WTC11 (cell line): ENCODE data around the gene GRID2. TPM values are rescaled to one million over a fixed set of nuclear protein-coding genes. Genes with fewer than 3 reads are reported as not detected.

Experiments used
- ATAC-seq: fragments of 200-7000 bp; cut with Tn5 transposase; 2 replicates; pipeline ENCODE4 v1.10.0; 2021; ENCODE audit warnings: mild to moderate bottlenecking, moderate library complexity
- CTCF ChIA-PET: fragments of 300-600 bp; sonication (Branson Sonifier 250); formaldehyde crosslinking; loops from one replicate; lab custom pipeline; 2021; ENCODE audit warnings: antibody characterized with exemption; lab: Charles Lee
- POLR2A ChIA-PET: fragments of 350-600 bp; sonication (Branson Sonifier 250); formaldehyde crosslinking; loops from one replicate; lab custom pipeline; 2021; ENCODE audit warnings: antibody characterized with exemption; lab: Charles Lee
- DNase-seq: peaks from one replicate; pipeline ENCODE4 v3.0.0; 2021; ENCODE audit warnings: low spot score
- H3K27ac Mint-ChIP-seq: 2 replicates; pipeline ENCODE4 v1.8.0; 2021; ENCODE audit warnings: mixed read lengths
- H3K27me3 Mint-ChIP-seq: 2 replicates; pipeline ENCODE4 v1.8.0; 2021; ENCODE audit warnings: low read depth, mild to moderate bottlenecking, moderate library complexity, mixed read lengths
- H3K36me3 Mint-ChIP-seq: 2 replicates; pipeline ENCODE4 v1.8.0; 2021; ENCODE audit warnings: mixed read lengths
- H3K4me1 Mint-ChIP-seq: 2 replicates; pipeline ENCODE4 v1.8.0; 2022; ENCODE audit warnings: mixed read lengths
- H3K4me3 Mint-ChIP-seq: 2 replicates; pipeline ENCODE4 v1.8.0; 2021; ENCODE audit warnings: mild to moderate bottlenecking, moderate library complexity, mixed read lengths
- H3K9me3 Mint-ChIP-seq: 2 replicates; pipeline ENCODE4 v1.8.0; 2021; ENCODE audit warnings: mixed read lengths
- ATF3 ChIP-seq: sonication (generic); formaldehyde crosslinking; conservative IDR thresholded peaks from 2 replicates; pipeline ENCODE4 v1.8.1; 2022; ENCODE audit warnings: mild to moderate bottlenecking, missing genetic modification reagents
- CREB1 ChIP-seq: sonication (generic); formaldehyde crosslinking; IDR thresholded peaks from 2 replicates; pipeline ENCODE4 v1.8.0; 2023; ENCODE audit warnings: mild to moderate bottlenecking, missing genetic modification reagents
- CREM ChIP-seq: sonication (generic); formaldehyde crosslinking; IDR thresholded peaks from 2 replicates; pipeline ENCODE4 v1.8.1; 2022; ENCODE audit warnings: mild to moderate bottlenecking, missing genetic modification reagents, moderate library complexity
- ETV6 ChIP-seq: sonication (generic); formaldehyde crosslinking; IDR thresholded peaks from 2 replicates; pipeline ENCODE4 v1.8.1; 2022; ENCODE audit warnings: mild to moderate bottlenecking, missing genetic modification reagents
- FOXJ3 ChIP-seq: sonication (generic); formaldehyde crosslinking; IDR thresholded peaks from 2 replicates; pipeline ENCODE4 v1.9.0; 2021; ENCODE audit warnings: missing genetic modification reagents, mild to moderate bottlenecking, borderline replicate concordance
- IRF1 ChIP-seq: sonication (generic); formaldehyde crosslinking; IDR thresholded peaks from 2 replicates; pipeline ENCODE4 v1.8.0; 2023; ENCODE audit warnings: missing genetic modification reagents
- MXD4 ChIP-seq: fragments of 250-450 bp; sonication (Bioruptor Pico); IDR thresholded peaks from 2 replicates; pipeline ENCODE4 v1.8.0; 2021; ENCODE audit warnings: mild to moderate bottlenecking, moderate library complexity, borderline replicate concordance
- NFYB ChIP-seq: sonication (generic); formaldehyde crosslinking; conservative IDR thresholded peaks from 2 replicates; pipeline ENCODE4 v1.8.0; 2022; ENCODE audit warnings: low read depth, missing genetic modification reagents
- OVOL2 ChIP-seq: fragments of 250-450 bp; sonication (Bioruptor Pico); IDR thresholded peaks from 2 replicates; pipeline ENCODE4 v1.9.0; 2021; ENCODE audit warnings: mild to moderate bottlenecking, borderline replicate concordance
- RORB ChIP-seq: fragments of 250-450 bp; sonication (Bioruptor Pico); IDR thresholded peaks from 2 replicates; pipeline ENCODE4 v1.9.0; 2021; ENCODE audit warnings: mild to moderate bottlenecking
- TP53 ChIP-seq: sonication (generic); formaldehyde crosslinking; IDR thresholded peaks from 2 replicates; pipeline ENCODE4 v1.8.1; 2023; ENCODE audit warnings: mild to moderate bottlenecking, missing genetic modification reagents
- total RNA-seq: library from RNA; stranded (reverse); gene quantifications from 3 replicates; pipeline ENCODE4 v1.2.3, GENCODE V29; 2021
- TF ChIP-seq, protein P1 (sequence below): fragments of 250-450 bp; sonication (Bioruptor Pico); IDR thresholded peaks from 2 replicates; pipeline ENCODE4 v1.9.0; 2021; ENCODE audit warnings: moderate library complexity, mild to moderate bottlenecking, inconsistent platforms, borderline replicate concordance
- TF ChIP-seq, protein P2 (sequence below): sonication (generic); formaldehyde crosslinking; IDR thresholded peaks from 2 replicates; pipeline ENCODE4 v1.8.0; 2022; ENCODE audit warnings: mild to moderate bottlenecking, missing genetic modification reagents
- TF ChIP-seq, protein P3 (sequence below): sonication (generic); formaldehyde crosslinking; IDR thresholded peaks from 2 replicates; pipeline ENCODE4 v1.8.1; 2023; ENCODE audit warnings: mild to moderate bottlenecking, missing genetic modification reagents, borderline replicate concordance

The GRID2 gene
- total RNA-seq, 1 experiment from 2014 or later = 26.8 TPM

DNA sequence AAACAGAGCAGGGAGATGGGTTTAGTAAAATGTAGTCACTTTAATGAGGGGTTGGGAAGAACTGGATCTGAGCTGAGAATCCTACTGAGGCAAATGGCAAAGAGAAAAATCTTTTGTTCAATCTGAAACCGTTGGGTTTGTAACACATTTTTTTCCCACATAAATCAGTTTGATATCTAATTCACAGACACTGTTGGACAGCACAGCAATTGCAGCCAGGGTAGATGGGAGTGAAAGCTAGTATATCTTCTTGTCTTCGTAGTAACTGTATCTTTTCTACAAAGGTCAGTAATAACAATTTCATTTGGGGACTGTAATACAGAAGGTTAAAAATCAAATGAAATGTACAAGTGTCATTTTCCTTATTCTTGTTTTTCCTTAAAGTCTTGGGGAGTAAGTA lies 875.3 kb downstream of the GRID2 start:
- no peak for DNase-seq
- no peak for ATAC-seq
- CTCF ChIA-PET = no interaction called here
- no peak for TF ChIP-seq TP53
- TF ChIP-seq, all 79 proteins: peak for 0
- Mint-ChIP-seq H3K36me3 (no peaks in the 10 kb centered on the region), H3K4me3 (no peak overlapping the region), H3K27me3 (no peaks in the 10 kb centered on the region), H3K4me1 (peaks cover 3% of the 10 kb centered on the region), H3K9me3 (no peaks in the 10 kb centered on the region), H3K27ac (no peak overlapping the region)
- POLR2A ChIA-PET = no interaction called here

DNA sequence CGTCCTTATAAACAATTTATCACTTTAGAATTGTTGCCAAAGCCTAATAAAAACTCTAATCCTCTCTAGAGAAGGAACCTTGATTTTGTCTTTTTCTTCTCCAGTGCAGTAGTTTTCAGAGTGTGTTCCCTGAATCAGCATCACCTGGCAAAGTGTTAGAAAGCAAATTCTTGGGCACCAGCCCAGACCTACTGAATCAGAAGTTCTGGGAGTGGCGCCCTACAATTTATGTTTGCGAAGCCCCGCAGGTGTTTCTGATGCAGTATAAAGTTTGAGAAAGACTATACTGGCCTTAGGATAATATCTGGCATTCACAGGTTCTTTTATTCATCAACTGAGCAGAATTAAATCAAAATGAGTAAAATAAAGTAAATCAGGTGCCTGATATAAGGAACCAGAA lies 879.0 kb downstream of the GRID2 start:
- no peaks in the 10 kb centered on the region for H3K27me3 Mint-ChIP-seq

DNA sequence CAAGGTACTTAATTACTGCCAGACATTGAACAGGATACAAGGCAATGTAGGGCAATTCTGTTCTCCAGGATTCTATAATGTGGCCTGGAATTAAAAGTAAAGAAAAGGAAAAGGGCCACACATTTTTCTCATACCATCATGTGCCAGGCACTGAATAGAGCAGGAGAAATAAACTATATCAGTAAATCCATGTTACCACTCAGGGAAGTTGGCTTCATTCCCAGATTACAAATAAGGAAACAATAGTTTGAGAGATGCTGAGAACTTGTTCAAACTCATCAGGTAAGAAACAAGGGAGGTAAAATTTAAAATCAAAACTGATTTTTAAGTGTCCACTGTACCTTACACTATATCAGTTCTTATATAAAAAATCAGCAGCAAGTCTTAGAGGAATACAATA lies 879.8 kb downstream of the GRID2 start:
- Mint-ChIP-seq H3K4me1 (peaks cover 3% of the 10 kb centered on the region), H3K9me3 (no peaks in the 10 kb centered on the region), H3K27me3 (no peaks in the 10 kb centered on the region), H3K4me3 (no peak overlapping the region), H3K27ac (0 out of 2 replicates have a peak overlapping the region, but pooled peaks have one; percentile 8), H3K36me3 (no peaks in the 10 kb centered on the region)
- no peak for ATAC-seq
- TF ChIP-seq RORB (CRISPR knock-in tag) (no peak), MXD4 (CRISPR knock-in tag) (no peak), CREM (CRISPR knock-in tag) (no peak), OVOL2 (CRISPR knock-in tag) (no peak), ETV6 (no peak)
- TF ChIP-seq, protein P1, sequence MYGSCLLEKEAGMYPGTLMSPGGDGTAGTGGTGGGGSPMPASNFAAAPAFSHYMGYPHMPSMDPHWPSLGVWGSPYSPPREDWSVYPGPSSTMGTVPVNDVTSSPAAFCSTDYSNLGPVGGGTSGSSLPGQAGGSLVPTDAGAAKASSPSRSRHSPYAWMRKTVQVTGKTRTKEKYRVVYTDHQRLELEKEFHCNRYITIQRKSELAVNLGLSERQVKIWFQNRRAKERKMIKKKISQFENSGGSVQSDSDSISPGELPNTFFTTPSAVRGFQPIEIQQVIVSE (CRISPR knock-in tag) = no peak
- POLR2A ChIA-PET = no interaction called here
- CTCF ChIA-PET = interaction anchor here (1.3 kb wide), 2 partner anchors 16 to 26 kb away, joined by 3 to 5 read pairs; no protein-coding TSS in a partner anchor
- no peak for DNase-seq

More for the DNA sequence above, 879.0 kb downstream of the GRID2 start:
- Mint-ChIP-seq H3K4me3 (no peak overlapping the region), H3K36me3 (no peaks in the 10 kb centered on the region), H3K9me3 (no peaks in the 10 kb centered on the region), H3K4me1 (peaks cover 3% of the 10 kb centered on the region), H3K27ac (no peak overlapping the region)
- ATAC-seq (no peak), DNase-seq (no peak)
- CTCF ChIA-PET = interaction anchor here (1.2 to 1.3 kb wide), 2 partner anchors 17 to 25 kb away, joined by 3 read pairs; no protein-coding TSS in a partner anchor
- TF ChIP-seq ATF3 (no peak), FOXJ3 (no peak), CREB1 (CRISPR knock-in tag) (no peak), IRF1 (CRISPR knock-in tag) (no peak), NFYB (CRISPR knock-in tag) (no peak)
- TF ChIP-seq, protein P2, sequence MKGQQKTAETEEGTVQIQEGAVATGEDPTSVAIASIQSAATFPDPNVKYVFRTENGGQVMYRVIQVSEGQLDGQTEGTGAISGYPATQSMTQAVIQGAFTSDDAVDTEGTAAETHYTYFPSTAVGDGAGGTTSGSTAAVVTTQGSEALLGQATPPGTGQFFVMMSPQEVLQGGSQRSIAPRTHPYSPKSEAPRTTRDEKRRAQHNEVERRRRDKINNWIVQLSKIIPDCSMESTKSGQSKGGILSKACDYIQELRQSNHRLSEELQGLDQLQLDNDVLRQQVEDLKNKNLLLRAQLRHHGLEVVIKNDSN (CRISPR knock-in tag) = no peak
- TF ChIP-seq, protein P3, sequence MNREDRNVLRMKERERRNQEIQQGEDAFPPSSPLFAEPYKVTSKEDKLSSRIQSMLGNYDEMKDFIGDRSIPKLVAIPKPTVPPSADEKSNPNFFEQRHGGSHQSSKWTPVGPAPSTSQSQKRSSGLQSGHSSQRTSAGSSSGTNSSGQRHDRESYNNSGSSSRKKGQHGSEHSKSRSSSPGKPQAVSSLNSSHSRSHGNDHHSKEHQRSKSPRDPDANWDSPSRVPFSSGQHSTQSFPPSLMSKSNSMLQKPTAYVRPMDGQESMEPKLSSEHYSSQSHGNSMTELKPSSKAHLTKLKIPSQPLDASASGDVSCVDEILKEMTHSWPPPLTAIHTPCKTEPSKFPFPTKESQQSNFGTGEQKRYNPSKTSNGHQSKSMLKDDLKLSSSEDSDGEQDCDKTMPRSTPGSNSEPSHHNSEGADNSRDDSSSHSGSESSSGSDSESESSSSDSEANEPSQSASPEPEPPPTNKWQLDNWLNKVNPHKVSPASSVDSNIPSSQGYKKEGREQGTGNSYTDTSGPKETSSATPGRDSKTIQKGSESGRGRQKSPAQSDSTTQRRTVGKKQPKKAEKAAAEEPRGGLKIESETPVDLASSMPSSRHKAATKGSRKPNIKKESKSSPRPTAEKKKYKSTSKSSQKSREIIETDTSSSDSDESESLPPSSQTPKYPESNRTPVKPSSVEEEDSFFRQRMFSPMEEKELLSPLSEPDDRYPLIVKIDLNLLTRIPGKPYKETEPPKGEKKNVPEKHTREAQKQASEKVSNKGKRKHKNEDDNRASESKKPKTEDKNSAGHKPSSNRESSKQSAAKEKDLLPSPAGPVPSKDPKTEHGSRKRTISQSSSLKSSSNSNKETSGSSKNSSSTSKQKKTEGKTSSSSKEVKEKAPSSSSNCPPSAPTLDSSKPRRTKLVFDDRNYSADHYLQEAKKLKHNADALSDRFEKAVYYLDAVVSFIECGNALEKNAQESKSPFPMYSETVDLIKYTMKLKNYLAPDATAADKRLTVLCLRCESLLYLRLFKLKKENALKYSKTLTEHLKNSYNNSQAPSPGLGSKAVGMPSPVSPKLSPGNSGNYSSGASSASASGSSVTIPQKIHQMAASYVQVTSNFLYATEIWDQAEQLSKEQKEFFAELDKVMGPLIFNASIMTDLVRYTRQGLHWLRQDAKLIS (CRISPR knock-in tag) = no peak
- POLR2A ChIA-PET = no interaction called here
